ENCODE measurements around the gene DRC7.
A peak's percentile ranks its signal among the peaks of the same experiment; 100 is the strongest.

Gene DRC7

GRCh38 chr16:57676553-57677085, 18.0 kb upstream of the DRC7 start:
- DNase-seq (ENCODE audit: low read depth): no peak

GRCh38 chr16:57677622-57678369, 16.8 kb upstream of the DRC7 start:
- DNase-seq (ENCODE audit: low read depth): no peak

- no peak for DNase-seq (ENCODE audit: low read depth)
Measured at GRCh38 chr16:57679016-57679415, 15.6 kb upstream of the DRC7 start.

GRCh38 chr16:57679767-57680482, 14.7 kb upstream of the DRC7 start:
- DNase-seq (ENCODE audit: low read depth): peak; percentile 84

DNA sequence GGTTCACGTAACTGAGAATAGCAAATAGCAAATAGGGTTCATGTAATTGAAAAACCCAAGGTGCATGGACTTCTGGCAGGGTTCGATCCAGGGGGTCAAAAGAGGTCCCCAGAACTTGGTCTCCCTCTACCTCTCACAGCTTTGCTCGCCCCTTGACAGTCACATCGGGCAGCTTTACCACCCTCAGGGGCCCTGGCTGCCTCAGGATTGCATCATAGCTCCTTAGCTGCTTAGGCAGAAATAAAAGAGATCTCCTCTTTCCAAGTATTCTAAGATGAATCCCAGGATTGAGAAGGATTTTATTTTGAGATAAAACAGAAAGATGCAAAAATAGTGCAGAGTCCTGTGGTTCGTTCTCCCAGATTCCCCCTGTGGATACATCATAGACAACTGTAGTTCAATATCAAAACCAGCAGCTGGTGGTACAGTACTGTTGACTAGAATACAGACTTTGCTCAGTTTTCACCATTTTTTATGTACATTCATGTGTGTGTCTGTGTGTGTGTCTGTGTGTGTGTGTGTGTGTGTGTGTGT, 13.7 kb upstream of the DRC7 start:
- no peak for DNase-seq (ENCODE audit: low read depth)

- DNase-seq (ENCODE audit: low read depth): no peak
Measured at GRCh38 chr16:57681950-57682728, 12.5 kb upstream of the DRC7 start.

DNA sequence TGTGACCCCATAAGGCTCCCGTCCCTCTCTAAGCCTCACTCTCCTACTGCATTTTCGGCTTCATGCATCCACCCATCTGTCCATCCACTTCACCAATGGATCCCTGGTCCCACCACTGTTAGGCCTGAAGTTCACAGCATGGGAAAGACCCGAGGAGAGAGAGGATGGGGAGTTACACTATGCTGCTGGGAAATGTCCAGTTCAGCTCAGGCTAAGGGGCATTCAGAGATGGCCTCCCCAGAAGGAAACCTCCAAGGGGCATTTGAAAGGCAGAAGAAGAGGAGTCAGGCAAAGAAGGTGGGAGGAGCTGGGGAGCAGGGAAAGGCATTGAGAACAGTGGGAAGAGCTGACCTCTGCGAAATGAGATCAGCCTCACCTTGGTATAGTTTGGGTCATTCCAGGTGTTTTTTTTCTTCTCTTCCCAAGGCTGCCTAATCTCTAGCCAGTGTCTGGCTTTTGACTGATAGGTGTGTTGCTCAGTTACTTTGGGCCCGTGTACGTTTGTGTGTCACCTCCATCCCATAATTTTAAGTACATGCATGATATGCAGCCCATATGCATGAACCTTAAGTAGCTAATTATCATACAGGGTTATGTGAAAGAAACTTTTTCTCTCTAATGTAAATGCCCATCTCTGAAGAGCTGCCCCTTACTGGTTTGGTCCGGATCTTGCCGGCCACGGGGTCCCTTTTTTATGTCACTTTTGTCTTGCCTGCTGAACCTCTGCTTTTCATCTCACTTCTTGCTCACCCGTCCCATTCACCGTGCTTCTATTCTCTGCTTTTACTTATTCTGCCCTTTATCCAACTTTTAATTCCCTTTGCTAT, 11.6 kb upstream of the DRC7 start:
- DNase-seq (ENCODE audit: low read depth): no peak

GRCh38 chr16:57683636-57684545, 10.7 kb upstream of the DRC7 start:
- no peak for DNase-seq (ENCODE audit: low read depth)

GRCh38 chr16:57684626-57685358, 9.8 kb upstream of the DRC7 start:
- DNase-seq (ENCODE audit: low read depth): no peak

GRCh38 chr16:57685633-57686032, 9.0 kb upstream of the DRC7 start:
- no peak for DNase-seq (ENCODE audit: low read depth)

DNA sequence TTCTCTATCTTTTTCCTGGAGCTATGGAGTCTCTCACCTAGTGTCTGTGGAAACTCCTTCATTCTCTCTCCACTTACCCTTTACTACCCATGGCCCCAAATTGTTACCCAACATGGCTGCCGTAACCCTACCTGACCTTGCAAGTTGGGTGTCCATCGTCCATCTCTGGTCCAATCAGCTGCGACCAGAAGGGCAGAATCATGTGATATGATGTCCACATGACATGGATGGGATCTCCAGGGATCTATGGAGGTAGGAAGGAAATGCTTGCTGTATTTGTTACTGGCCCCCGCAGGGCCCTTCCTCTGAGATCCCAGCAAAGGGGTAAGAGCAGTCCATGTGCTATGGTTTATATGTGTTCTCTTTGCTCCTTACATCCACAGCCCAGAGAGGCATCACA, 8.0 kb upstream of the DRC7 start:
- no peak for DNase-seq (ENCODE audit: low read depth)

DNA sequence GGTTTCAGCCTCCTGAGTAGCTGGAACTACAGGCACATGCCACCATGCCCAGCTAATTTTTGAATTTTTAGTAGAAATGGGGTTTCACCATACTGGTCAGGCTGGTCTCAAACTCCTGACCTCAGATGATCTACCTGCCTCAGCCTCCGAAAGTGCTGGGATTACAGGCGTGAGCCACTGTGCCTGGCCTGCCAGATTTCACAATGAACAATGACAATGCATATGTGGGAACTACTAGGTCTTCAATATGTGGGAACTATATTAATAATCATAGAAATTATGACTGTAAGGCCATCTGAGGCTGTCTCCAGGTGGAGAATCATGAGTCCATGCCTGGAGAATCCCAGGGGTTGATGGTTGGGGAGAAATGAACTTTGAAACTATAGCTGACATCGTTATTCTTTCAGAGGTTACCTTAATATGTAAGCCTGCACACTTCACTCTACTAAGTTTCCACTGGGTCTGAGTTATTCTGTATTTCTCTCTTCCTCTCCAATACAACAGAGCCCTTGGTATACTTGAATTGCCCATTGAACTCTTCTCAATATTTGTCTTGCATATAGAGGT, 7.2 kb upstream of the DRC7 start:
- DNase-seq (ENCODE audit: low read depth): no peak

- no peak for DNase-seq (ENCODE audit: low read depth)
Measured at GRCh38 chr16:57688487-57688986, 6.1 kb upstream of the DRC7 start.

- no peak for DNase-seq (ENCODE audit: low read depth)
Measured at GRCh38 chr16:57688987-57689761, 5.4 kb upstream of the DRC7 start.

- peak; percentile 100 for DNase-seq (ENCODE audit: low read depth)
Measured at GRCh38 chr16:57689762-57690558, 4.6 kb upstream of the DRC7 start.

GRCh38 chr16:57690782-57691471, 3.7 kb upstream of the DRC7 start:
- DNase-seq (ENCODE audit: low read depth): peak; percentile 75

DNA sequence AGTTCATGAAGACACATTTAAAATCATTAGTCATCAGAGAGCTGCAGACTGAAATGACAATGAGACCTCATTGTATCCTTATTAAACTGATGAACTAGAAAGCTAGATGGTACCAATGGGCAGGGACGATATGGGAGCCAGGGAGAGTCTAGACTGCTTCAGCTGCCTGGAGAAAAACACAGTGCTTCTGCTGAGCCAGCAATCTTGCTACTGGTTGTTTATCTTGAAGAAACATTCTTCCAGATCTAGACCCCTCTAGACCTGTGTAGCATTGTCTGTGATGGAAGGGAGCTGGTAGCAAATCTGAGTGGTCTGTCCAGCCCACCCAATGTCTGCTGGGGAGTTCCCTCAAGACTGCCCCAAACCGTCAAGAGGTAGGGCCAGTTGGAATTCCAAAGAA, 2.0 kb upstream of the DRC7 start:
- no peak for DNase-seq (ENCODE audit: low read depth)
